Tibial nerve (tissue), 4 donors: ENCODE measurements around the gene CENPM.

Experiments used
- EP300 ChIP-seq, 2 donors: sonication (generic); formaldehyde crosslinking; IDR thresholded peaks; one replicate each; pipeline ENCODE4 v1.6.1; 2017; ENCODE audit warnings: antibody characterized with exemption in 2 of 2, mild to moderate bottlenecking in 1 of 2
- POLR2A ChIP-seq, 2 donors: fragments of 450-650 bp; IDR thresholded peaks; one replicate each; pipeline ENCODE4 v1.6.1; 2017; ENCODE audit warnings: antibody characterized with exemption in 2 of 2, mild to moderate bottlenecking in 2 of 2, moderate library complexity in 2 of 2
- TF ChIP-seq, protein P1 (sequence below), 5 experiments: fragments of 200-600 bp in 3 of 5; fragments of 450-650 bp in 2 of 5; sonication (generic) in 3 of 5; IDR thresholded peaks; one replicate each; pipeline ENCODE4 v1.5.1; 2016 to 2019; ENCODE audit warnings: antibody characterized with exemption in 5 of 5, mild to moderate bottlenecking in 3 of 5, moderate library complexity in 2 of 5

GRCh38 chr22:41898645-41899044 lies 48.3 kb downstream of the CENPM start:
- TF ChIP-seq, protein P1, sequence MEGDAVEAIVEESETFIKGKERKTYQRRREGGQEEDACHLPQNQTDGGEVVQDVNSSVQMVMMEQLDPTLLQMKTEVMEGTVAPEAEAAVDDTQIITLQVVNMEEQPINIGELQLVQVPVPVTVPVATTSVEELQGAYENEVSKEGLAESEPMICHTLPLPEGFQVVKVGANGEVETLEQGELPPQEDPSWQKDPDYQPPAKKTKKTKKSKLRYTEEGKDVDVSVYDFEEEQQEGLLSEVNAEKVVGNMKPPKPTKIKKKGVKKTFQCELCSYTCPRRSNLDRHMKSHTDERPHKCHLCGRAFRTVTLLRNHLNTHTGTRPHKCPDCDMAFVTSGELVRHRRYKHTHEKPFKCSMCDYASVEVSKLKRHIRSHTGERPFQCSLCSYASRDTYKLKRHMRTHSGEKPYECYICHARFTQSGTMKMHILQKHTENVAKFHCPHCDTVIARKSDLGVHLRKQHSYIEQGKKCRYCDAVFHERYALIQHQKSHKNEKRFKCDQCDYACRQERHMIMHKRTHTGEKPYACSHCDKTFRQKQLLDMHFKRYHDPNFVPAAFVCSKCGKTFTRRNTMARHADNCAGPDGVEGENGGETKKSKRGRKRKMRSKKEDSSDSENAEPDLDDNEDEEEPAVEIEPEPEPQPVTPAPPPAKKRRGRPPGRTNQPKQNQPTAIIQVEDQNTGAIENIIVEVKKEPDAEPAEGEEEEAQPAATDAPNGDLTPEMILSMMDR (IDR thresholded peaks at IDR 0.05): no peak
- TF ChIP-seq EP300 (IDR thresholded peaks at IDR 0.05) (no peak), POLR2A (IDR thresholded peaks at IDR 0.05) (no peak)
